Measurements from ENCODE around the gene UGT1A3.

The UGT1A3 gene

DNA sequence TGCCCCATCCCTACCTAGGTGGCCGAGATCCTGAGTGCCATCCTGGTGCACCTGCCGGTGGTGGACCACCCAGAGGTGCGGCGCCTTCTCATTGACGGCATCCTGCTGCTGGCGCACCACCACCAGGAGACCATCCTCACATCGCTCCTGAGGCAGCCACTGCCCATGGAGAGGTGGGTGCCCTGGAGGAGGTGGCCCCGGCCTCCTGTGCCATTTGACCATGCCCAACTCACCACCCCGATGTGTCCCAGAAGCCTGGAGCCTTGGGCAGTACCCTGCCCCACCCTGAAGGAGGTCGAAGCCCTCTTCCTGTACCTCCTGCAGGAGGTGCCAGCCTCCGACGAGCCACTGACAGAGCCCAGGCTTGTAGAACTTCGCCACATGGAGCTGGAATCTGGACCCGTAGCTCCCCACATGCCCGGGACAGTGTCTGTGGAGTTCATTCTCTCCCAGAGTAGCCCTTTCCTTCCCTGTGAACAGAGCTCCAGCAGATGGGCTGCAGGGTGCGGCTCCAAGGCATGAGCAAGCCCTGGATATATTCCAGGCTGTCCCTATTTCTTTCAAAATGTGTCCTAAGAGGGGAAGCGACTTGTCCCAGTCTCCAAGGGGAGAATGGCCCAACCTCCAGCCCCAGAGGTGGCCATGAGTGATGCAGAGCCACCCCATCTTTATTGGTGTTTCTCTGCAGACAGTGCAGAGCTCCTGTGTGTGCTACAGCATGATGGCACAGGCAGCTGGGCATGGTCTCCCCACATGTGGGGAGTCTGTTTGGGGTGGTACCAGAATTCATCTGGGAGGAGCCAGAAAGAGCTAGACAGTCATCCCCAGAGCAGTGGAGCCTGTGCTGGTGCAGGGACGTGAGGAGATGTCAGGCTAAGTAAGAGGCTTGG lies 91.3 kb downstream of the UGT1A3 start:
- H3K4me3 Mint-ChIP-seq: no peak overlapping the region
- H3K27ac Mint-ChIP-seq: no peak overlapping the region
- H3K4me1 Mint-ChIP-seq (ENCODE audit: low read depth): no peaks in the 10 kb centered on the region
- H3K36me3 Mint-ChIP-seq (ENCODE audit: low read depth): no peaks in the 10 kb centered on the region
- H3K9me3 Mint-ChIP-seq: no peaks in the 10 kb centered on the region
- peaks cover 4% of the 10 kb centered on the region for H3K27me3 Mint-ChIP-seq

DNA sequence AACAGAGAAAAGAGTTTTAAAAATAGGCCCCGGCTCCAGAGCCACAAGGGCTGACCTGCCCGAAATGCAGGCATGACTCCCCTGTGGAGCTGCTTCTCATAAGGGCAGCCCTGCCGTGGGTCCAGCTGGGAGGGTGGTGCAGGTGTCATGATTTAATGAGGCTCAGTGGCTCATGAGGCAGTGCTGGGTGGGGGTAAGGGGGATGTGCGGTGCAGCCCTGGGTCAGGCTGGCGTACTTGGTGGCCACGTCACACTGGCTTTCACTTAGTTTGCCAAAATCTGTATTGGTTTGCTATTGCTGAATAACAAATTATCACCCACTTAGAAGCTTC lies 91.9 kb downstream of the UGT1A3 start:
- H3K36me3 Mint-ChIP-seq (ENCODE audit: low read depth): no peaks in the 10 kb centered on the region
- H3K4me1 Mint-ChIP-seq (ENCODE audit: low read depth): no peaks in the 10 kb centered on the region
- no peaks in the 10 kb centered on the region for H3K9me3 Mint-ChIP-seq
- H3K27me3 Mint-ChIP-seq: peaks cover 4% of the 10 kb centered on the region
- H3K27ac Mint-ChIP-seq: no peak overlapping the region
- no peak overlapping the region for H3K4me3 Mint-ChIP-seq

DNA sequence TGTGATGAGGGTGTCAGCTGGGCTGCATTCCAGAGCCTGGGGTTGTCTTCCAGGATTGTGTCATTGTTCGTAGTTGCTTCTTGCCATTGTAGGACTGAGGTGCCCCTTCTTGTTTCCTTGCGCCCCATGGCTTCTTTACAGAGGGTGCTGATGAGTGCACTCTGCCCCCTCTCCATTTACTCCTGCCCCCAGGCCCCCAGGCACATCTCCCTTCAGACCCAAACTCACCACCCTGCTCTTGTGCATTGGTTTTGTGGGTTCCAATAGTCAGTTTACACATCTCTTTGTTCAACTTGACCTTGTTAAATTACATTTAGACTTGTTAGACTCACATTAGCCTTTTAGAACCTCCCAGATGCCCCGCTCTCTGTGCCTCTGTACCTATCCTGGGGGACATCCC lies 92.4 kb downstream of the UGT1A3 start:
- Mint-ChIP-seq H3K27me3 (peaks cover under 1% of the 10 kb centered on the region), H3K4me1 (ENCODE audit: low read depth) (no peaks in the 10 kb centered on the region), H3K36me3 (ENCODE audit: low read depth) (no peaks in the 10 kb centered on the region), H3K27ac (no peak overlapping the region), H3K4me3 (no peak overlapping the region), H3K9me3 (no peaks in the 10 kb centered on the region)

- H3K4me1 Mint-ChIP-seq (ENCODE audit: low read depth): no peaks in the 10 kb centered on the region
- no peaks in the 10 kb centered on the region for H3K9me3 Mint-ChIP-seq
- no peak overlapping the region for H3K4me3 Mint-ChIP-seq
- no peaks in the 10 kb centered on the region for H3K36me3 Mint-ChIP-seq (ENCODE audit: low read depth)
- no peak overlapping the region for H3K27ac Mint-ChIP-seq
- no peaks in the 10 kb centered on the region for H3K27me3 Mint-ChIP-seq
These were observed 92.9 kb downstream of the UGT1A3 start for GRCh38 chr2:233821709-233822100.

DNA sequence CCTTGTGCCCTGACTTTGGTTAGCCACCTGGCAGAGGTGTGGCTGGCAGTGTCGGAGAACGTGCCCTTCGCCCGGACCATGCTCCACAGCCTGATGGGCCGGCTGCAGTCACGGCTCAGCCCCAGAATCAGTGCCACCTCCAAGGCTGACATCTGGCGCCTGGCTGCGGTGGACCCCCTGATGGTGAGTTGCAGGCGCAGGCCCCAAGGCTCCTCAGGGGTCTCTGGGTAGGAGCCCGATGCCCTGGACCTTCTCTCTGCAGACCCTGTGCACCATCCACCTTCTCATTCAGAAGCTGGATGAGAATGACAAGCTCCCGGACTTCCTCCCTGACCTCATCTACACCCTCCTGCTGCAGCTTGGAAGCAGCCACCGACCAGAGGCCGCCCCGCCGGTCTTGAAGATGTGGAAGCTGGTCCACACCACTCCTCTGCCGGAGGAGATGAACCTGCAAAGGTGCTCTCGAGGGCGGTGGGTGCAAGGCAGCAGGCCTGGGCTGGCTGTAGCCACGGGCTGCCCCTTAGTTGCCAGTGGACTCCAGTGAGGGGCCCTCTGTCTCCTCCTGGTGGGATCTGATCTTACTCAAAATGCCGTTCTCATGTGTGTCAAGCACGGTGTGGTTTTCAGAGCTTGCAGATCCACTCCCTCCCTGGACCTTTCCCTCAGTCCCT lies 93.4 kb downstream of the UGT1A3 start:
- H3K36me3 Mint-ChIP-seq (ENCODE audit: low read depth): no peaks in the 10 kb centered on the region
- no peaks in the 10 kb centered on the region for H3K4me1 Mint-ChIP-seq (ENCODE audit: low read depth)
- no peak overlapping the region for H3K4me3 Mint-ChIP-seq
- H3K27ac Mint-ChIP-seq: no peak overlapping the region
- H3K9me3 Mint-ChIP-seq: no peaks in the 10 kb centered on the region
- H3K27me3 Mint-ChIP-seq: no peaks in the 10 kb centered on the region

Data from stimulated activated naive CD8-positive, alpha-beta T cell treated with anti-CD3 and anti-CD28 coated beads, Interleukin-15, Interleukin-2, amounts not matched to agents 100 ng/mL and 50 ng/mL, for 24 hours (primary cell).